ENCODE data around the gene STK10.

DNA sequence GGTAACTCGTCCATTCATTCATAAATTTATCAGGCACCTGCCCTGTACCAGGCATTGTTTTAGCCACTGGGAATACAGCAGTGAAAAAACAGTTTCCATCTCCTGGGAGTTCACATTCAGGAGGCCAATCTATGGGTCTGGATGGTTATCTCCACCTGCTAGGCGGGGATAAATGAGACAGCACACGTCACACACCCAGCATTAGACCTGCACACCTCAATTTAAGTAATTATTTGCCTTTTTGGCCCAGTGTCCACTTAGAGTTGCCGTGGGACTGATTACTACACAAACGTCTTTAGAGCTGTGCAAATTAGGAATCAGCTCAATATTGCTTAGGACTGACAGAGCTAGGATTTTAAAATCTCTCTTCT lies 46.1 kb downstream of the STK10 start:
- TF ChIP-seq, protein P1, sequence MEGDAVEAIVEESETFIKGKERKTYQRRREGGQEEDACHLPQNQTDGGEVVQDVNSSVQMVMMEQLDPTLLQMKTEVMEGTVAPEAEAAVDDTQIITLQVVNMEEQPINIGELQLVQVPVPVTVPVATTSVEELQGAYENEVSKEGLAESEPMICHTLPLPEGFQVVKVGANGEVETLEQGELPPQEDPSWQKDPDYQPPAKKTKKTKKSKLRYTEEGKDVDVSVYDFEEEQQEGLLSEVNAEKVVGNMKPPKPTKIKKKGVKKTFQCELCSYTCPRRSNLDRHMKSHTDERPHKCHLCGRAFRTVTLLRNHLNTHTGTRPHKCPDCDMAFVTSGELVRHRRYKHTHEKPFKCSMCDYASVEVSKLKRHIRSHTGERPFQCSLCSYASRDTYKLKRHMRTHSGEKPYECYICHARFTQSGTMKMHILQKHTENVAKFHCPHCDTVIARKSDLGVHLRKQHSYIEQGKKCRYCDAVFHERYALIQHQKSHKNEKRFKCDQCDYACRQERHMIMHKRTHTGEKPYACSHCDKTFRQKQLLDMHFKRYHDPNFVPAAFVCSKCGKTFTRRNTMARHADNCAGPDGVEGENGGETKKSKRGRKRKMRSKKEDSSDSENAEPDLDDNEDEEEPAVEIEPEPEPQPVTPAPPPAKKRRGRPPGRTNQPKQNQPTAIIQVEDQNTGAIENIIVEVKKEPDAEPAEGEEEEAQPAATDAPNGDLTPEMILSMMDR (conservative IDR thresholded peaks at IDR 0.05; ENCODE audit: low read length), result no peak
- TF ChIP-seq EZH2phosphoT487 (IDR thresholded peaks at IDR 0.05; ENCODE audit: borderline replicate concordance), result no peak
